ENCODE data around the gene TSC2.

TSC2 gene

GRCh38 chr16:2058872-2059271 lies 11.1 kb downstream of the TSC2 start:
- TF ChIP-seq CTCF (conservative IDR thresholded peaks at IDR 0.05) (no peak), ZFX (IDR thresholded peaks at IDR 0.05) (no peak)

GRCh38 chr16:2060346-2060745 lies 12.6 kb downstream of the TSC2 start:
- TF ChIP-seq ZFX (IDR thresholded peaks at IDR 0.05) (no peak), CTCF (conservative IDR thresholded peaks at IDR 0.05) (no peak)
- H3K27ac ChIP-seq: no peak overlapping the region

More at GRCh38 chr16:2058872-2059271, 11.1 kb downstream of the TSC2 start:
- H3K27ac ChIP-seq: no peak overlapping the region

GRCh38 chr16:2061023-2061422 lies 13.2 kb downstream of the TSC2 start:
- no peak overlapping the region for H3K27ac ChIP-seq
- TF ChIP-seq CTCF (conservative IDR thresholded peaks at IDR 0.05) (no peak), ZFX (IDR thresholded peaks at IDR 0.05) (no peak)

- TF ChIP-seq ZFX (IDR thresholded peaks at IDR 0.05): no peak
- no peak for TF ChIP-seq CTCF (conservative IDR thresholded peaks at IDR 0.05)
Observed at GRCh38 chr16:2061526-2061925, 13.7 kb downstream of the TSC2 start.

GRCh38 chr16:2062801-2063200 lies 15.0 kb downstream of the TSC2 start:
- H3K27ac ChIP-seq: no peak overlapping the region
- TF ChIP-seq ZFX (IDR thresholded peaks at IDR 0.05) (no peak), CTCF (conservative IDR thresholded peaks at IDR 0.05) (no peak)

More at GRCh38 chr16:2061526-2061925, 13.7 kb downstream of the TSC2 start:
- no peak overlapping the region for H3K27ac ChIP-seq

GRCh38 chr16:2063861-2064260 lies 16.1 kb downstream of the TSC2 start:
- TF ChIP-seq CTCF (conservative IDR thresholded peaks at IDR 0.05) (no peak), ZFX (IDR thresholded peaks at IDR 0.05) (no peak)
- H3K27ac ChIP-seq: no peak overlapping the region

GRCh38 chr16:2064368-2064945 lies 16.7 kb downstream of the TSC2 start:
- no peak overlapping the region for H3K27ac ChIP-seq
- TF ChIP-seq ZFX (IDR thresholded peaks at IDR 0.05): no peak
- TF ChIP-seq CTCF (conservative IDR thresholded peaks at IDR 0.05): no peak
